Subcutaneous adipose tissue (tissue), 4 donors: ENCODE data around the gene TIRAP. TPM values are rescaled to one million over a fixed set of nuclear protein-coding genes. Genes with fewer than 3 reads are reported as not detected.

ENCODE experiments used
- CTCF ChIP-seq: fragments of 450-650 bp; IDR thresholded peaks from one replicate; pipeline ENCODE4 v1.5.1; 2016; ENCODE audit warnings: low read depth, mild to moderate bottlenecking, control low read depth, antibody characterized with exemption, moderate library complexity
- total RNA-seq, 4 donors: library from RNA; depleted of rRNA; stranded (reverse); fragments of >200 nt; gene quantifications; one replicate each; pipeline ENCODE4 v1.1.0, GENCODE V29; 2016

Gene TIRAP
- total RNA-seq, 4 donors from 2014 or later = 7.7 to 14.3 (median 9.3) TPM

- TF ChIP-seq CTCF = no peak
These were observed 1.9 kb downstream of the TIRAP start for GRCh38 chr11:126284829-126285228.

GRCh38 chr11:126288237-126288636 is 5.3 kb downstream of the TIRAP start:
- no peak for TF ChIP-seq CTCF

- TF ChIP-seq CTCF = no peak
These were observed 8.0 kb downstream of the TIRAP start for GRCh38 chr11:126290887-126291286.

- no peak for TF ChIP-seq CTCF
These were observed 10.8 kb downstream of the TIRAP start for GRCh38 chr11:126293726-126294125.

- no peak for TF ChIP-seq CTCF
These were observed 14.1 kb downstream of the TIRAP start for GRCh38 chr11:126297004-126297403.

- no peak for TF ChIP-seq CTCF
These were observed 20.9 kb downstream of the TIRAP start, which contains the start of gene DCPS for GRCh38 chr11:126303623-126304456. TSS of gene DCPS (plus strand) at chr11:126304060. CDS start at chr11:126304081, 21 bp downstream.

GRCh38 chr11:126304457-126305075 is 21.7 kb downstream of the TIRAP start:
- no peak for TF ChIP-seq CTCF
